ACHN (cell line): ENCODE measurements around the gene GUCY1A2.

Experiments
- DNase-seq: peaks from one replicate; pipeline ENCODE4 v3.0.0-alpha.2; 2015
- in situ Hi-C: cut with HindIII; loops from 2 replicates; pipeline ENCODE4 v1.10.0; 2017; ENCODE audit warnings: low sequenced_read_pairs, low pct_ligation_motif_present, low pct_unique_long_range_greater_than_20kb

GUCY1A2 gene

GRCh38 chr11:107006076-107006833 is 12.0 kb downstream of the GUCY1A2 start:
- peak; percentile 1 for DNase-seq

GRCh38 chr11:106999196-106999595 is 19.1 kb downstream of the GUCY1A2 start:
- no peak for DNase-seq
- in situ Hi-C loops = no loop called here

More at GRCh38 chr11:107006076-107006833, 12.0 kb downstream of the GUCY1A2 start:
- in situ Hi-C loops = no loop called here

GRCh38 chr11:106998916-106999188 is 19.4 kb downstream of the GUCY1A2 start:
- DNase-seq = no peak
- in situ Hi-C loops = no loop called here

GRCh38 chr11:106998116-106998915 is 20.0 kb downstream of the GUCY1A2 start:
- in situ Hi-C loops = no loop called here
- no peak for DNase-seq

GRCh38 chr11:106997227-106997626 is 21.0 kb downstream of the GUCY1A2 start:
- DNase-seq = no peak
- in situ Hi-C loops = no loop called here

- in situ Hi-C loops = no loop called here
- no peak for DNase-seq
Observed at GRCh38 chr11:106996691-106997090, 21.6 kb downstream of the GUCY1A2 start.

- no peak for DNase-seq
- in situ Hi-C loops = no loop called here
Observed at GRCh38 chr11:106990331-106990730, 27.9 kb downstream of the GUCY1A2 start.

GRCh38 chr11:106989078-106989455 is 29.2 kb downstream of the GUCY1A2 start:
- DNase-seq = no peak
- in situ Hi-C loops = no loop called here

- DNase-seq = no peak
- in situ Hi-C loops = no loop called here
Observed at GRCh38 chr11:106988151-106989077, 29.9 kb downstream of the GUCY1A2 start.

- in situ Hi-C loops = no loop called here
- DNase-seq = no peak
Observed at GRCh38 chr11:106986673-106987072, 31.6 kb downstream of the GUCY1A2 start.

GRCh38 chr11:106986261-106986660 is 32.0 kb downstream of the GUCY1A2 start:
- in situ Hi-C loops = no loop called here
- no peak for DNase-seq

GRCh38 chr11:106983991-106984390 is 34.3 kb downstream of the GUCY1A2 start:
- in situ Hi-C loops = no loop called here
- no peak for DNase-seq

- DNase-seq = no peak
- in situ Hi-C loops = no loop called here
Observed at GRCh38 chr11:106983261-106983660, 35.0 kb downstream of the GUCY1A2 start.

- in situ Hi-C loops = no loop called here
- DNase-seq = no peak
Observed at GRCh38 chr11:106974831-106975230, 43.4 kb downstream of the GUCY1A2 start.

GRCh38 chr11:106971864-106972263 is 46.4 kb downstream of the GUCY1A2 start:
- DNase-seq = no peak
- in situ Hi-C loops = no loop called here

GRCh38 chr11:106969644-106970355 is 48.5 kb downstream of the GUCY1A2 start:
- in situ Hi-C loops = no loop called here
- DNase-seq = no peak

- no peak for DNase-seq
- in situ Hi-C loops = no loop called here
Observed at GRCh38 chr11:106962995-106963394, 55.3 kb downstream of the GUCY1A2 start.

GRCh38 chr11:106961518-106961917 is 56.8 kb downstream of the GUCY1A2 start:
- in situ Hi-C loops = no loop called here

More at GRCh38 chr11:106961518-106961917, 56.8 kb downstream of the GUCY1A2 start:
- DNase-seq = peak; percentile 59
